Activated T-cell treated with anti-CD3 and anti-CD28 coated beads, Interleukin-2, amount 50 U/mL, for 72 hours (primary cell): ENCODE results near the gene GDPD5. TPM values are rescaled to one million over a fixed set of nuclear protein-coding genes. Genes with fewer than 3 reads are reported as not detected.

Experiments
- ATAC-seq, 2 donors: fragments of 150-1000 bp; cut with Tn5 transposase; replicated peaks in 1 of 2; 2 replicates each; pipeline ENCODE4 v1.10.0; 2021; ENCODE audit warnings: moderate library complexity in 2 of 2, mild to moderate bottlenecking in 1 of 2
- DNase-seq, 2 donors: peaks; one replicate each; pipeline ENCODE4 v3.0.0; 2021 to 2022; ENCODE audit warnings: mixed read lengths in 1 of 2
- H3K27ac Mint-ChIP-seq: one replicate; pipeline ENCODE4 v1.8.0; 2022; ENCODE audit warnings: mild to moderate bottlenecking, moderate library complexity, mixed read lengths
- H3K27me3 Mint-ChIP-seq: one replicate; pipeline ENCODE4 v1.8.0; 2022; ENCODE audit warnings: low read depth, mixed read lengths
- H3K36me3 Mint-ChIP-seq, 2 donors: one replicate each; pipeline ENCODE4 v1.8.0; 2022; ENCODE audit warnings: mixed read lengths in 2 of 2, mild to moderate bottlenecking in 1 of 2; ENCODE audit not compliant: insufficient read depth in 2 of 2
- H3K4me1 Mint-ChIP-seq: one replicate; pipeline ENCODE4 v1.8.0; 2022; ENCODE audit warnings: low read depth, mixed read lengths
- H3K4me3 Mint-ChIP-seq, 2 donors: one replicate each; pipeline ENCODE4 v1.8.0; 2022; ENCODE audit warnings: mild to moderate bottlenecking in 2 of 2, mixed read lengths in 2 of 2, moderate library complexity in 2 of 2
- H3K9me3 Mint-ChIP-seq, 2 donors: one replicate each; pipeline ENCODE4 v1.8.0; 2022; ENCODE audit warnings: mixed read lengths in 2 of 2
- total RNA-seq, 2 donors: library from RNA; stranded (reverse); gene quantifications; one replicate each; pipeline ENCODE4 v1.2.3, GENCODE V29; 2022

GDPD5 gene
- total RNA-seq, 2 donors from 2014 or later = 16.9 to 29.5 TPM

- H3K4me3 Mint-ChIP-seq = peak overlapping the region; percentile 89 to 91
- ATAC-seq = no peak
- H3K27me3 Mint-ChIP-seq = no peaks in the 10 kb centered on the region
- peak overlapping the region; percentile 47 for H3K27ac Mint-ChIP-seq
- no peak for DNase-seq
- H3K4me1 Mint-ChIP-seq = peaks cover 45% of the 10 kb centered on the region
- no peaks in the 10 kb centered on the region for H3K9me3 Mint-ChIP-seq
- H3K36me3 Mint-ChIP-seq = peaks cover 0 to 4% of the 10 kb centered on the region in 2 donors
Measured at GRCh38 chr11:75563501-75563977, 37.8 kb upstream of the GDPD5 start.

- peaks cover 45% of the 10 kb centered on the region for H3K4me1 Mint-ChIP-seq
- no peaks in the 10 kb centered on the region for H3K36me3 Mint-ChIP-seq
- peak overlapping the region; percentile 90 for H3K27ac Mint-ChIP-seq
- H3K4me3 Mint-ChIP-seq = peak overlapping the region; percentile 89 to 91
- no peaks in the 10 kb centered on the region for H3K9me3 Mint-ChIP-seq
- DNase-seq (no peak), ATAC-seq (no peak)
- no peaks in the 10 kb centered on the region for H3K27me3 Mint-ChIP-seq
Measured at GRCh38 chr11:75562836-75563484, 37.2 kb upstream of the GDPD5 start.

GRCh38 chr11:75562048-75562835 lies 36.5 kb upstream of the GDPD5 start, which contains the start of gene SERPINH1:
Gene SERPINH1 (plus strand): TSS chr11:75562253. CDS start chr11:75566350, 4,097 bp downstream.
- Mint-ChIP-seq H3K4me3 (peak within 1 kb of the TSS; percentile 89 to 91), H3K4me1 (peaks cover 45% of the 10 kb centered on the region), H3K9me3 (no peaks in the 10 kb centered on the region), H3K27ac (peak within 1 kb of the TSS; percentile 90), H3K36me3 (no peaks in the 10 kb centered on the region), H3K27me3 (no peaks in the 10 kb centered on the region)
- DNase-seq (peak; percentile 81 to 83), ATAC-seq (peak; percentile 91 to 93)

GRCh38 chr11:75561426-75562047 lies 35.8 kb upstream of the GDPD5 start:
- no peak for DNase-seq
- peak overlapping the region; percentile 89 to 91 for H3K4me3 Mint-ChIP-seq
- H3K9me3 Mint-ChIP-seq = no peaks in the 10 kb centered on the region
- no peaks in the 10 kb centered on the region for H3K36me3 Mint-ChIP-seq
- peaks cover 45% of the 10 kb centered on the region for H3K4me1 Mint-ChIP-seq
- no peaks in the 10 kb centered on the region for H3K27me3 Mint-ChIP-seq
- H3K27ac Mint-ChIP-seq = peak overlapping the region; percentile 67
- ATAC-seq = no peak

GRCh38 chr11:75560644-75561043 lies 34.9 kb upstream of the GDPD5 start:
- H3K4me3 Mint-ChIP-seq = peak overlapping the region; percentile 89 to 91
- ATAC-seq = no peak
- H3K9me3 Mint-ChIP-seq = no peaks in the 10 kb centered on the region
- no peak for DNase-seq
- H3K4me1 Mint-ChIP-seq = peaks cover 39% of the 10 kb centered on the region
- H3K36me3 Mint-ChIP-seq = no peaks in the 10 kb centered on the region
- peak overlapping the region; percentile 70 for H3K27ac Mint-ChIP-seq
- no peaks in the 10 kb centered on the region for H3K27me3 Mint-ChIP-seq

DNA sequence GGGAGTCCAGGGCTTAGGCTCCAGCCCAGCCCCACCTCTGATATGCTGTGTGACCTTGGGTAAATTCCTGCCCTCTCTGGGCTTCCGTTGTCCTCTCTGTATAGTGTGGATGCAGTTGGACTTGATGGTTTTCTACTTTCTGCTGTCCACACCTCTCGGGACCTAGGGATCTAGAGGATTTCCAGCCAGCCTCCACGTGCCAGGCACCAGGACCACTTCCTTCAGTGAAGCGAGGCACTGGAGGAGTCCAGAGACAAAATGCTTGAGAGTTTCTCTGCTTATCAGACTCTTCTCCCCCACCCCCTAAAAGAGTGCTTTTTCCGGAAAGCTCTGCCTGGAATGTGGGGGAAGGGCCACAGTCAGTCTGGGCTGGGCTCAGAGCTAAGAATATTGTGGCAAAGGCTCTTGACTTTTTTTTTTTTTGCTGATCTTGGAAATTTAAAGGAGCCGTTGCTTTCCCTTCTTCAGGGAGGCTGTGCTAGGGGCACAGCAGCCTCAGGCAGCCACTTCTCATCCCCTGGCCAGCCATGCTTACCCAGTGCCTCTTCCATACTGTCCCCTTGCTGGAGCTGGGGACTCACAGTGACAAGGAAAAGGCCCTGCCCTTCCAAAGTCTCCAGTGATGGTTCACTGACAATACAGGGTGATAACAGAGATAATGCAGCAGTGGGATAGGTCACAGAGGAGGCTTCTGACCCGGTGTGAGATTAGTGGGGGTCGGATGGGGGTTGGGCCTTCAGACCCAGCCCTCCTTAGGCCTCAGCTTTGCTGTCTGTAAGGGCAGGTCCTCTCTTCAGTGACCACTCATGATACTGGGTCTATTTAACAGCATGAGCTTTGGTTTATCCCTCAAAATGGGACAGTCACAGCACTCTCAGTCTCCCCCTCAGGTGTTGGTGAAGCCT lies 33.5 kb upstream of the GDPD5 start:
- Mint-ChIP-seq H3K4me1 (peaks cover 30% of the 10 kb centered on the region), H3K4me3 (peak overlapping the region in 1 of 2 donors; percentile 61), H3K36me3 (no peaks in the 10 kb centered on the region), H3K9me3 (no peaks in the 10 kb centered on the region), H3K27ac (no peak overlapping the region), H3K27me3 (no peaks in the 10 kb centered on the region)
- DNase-seq (no peak), ATAC-seq (no peak)

GRCh38 chr11:75557666-75558494 lies 32.1 kb upstream of the GDPD5 start:
- peaks cover 18% of the 10 kb centered on the region for H3K4me1 Mint-ChIP-seq
- H3K4me3 Mint-ChIP-seq = no peak overlapping the region
- H3K27ac Mint-ChIP-seq = no peak overlapping the region
- no peaks in the 10 kb centered on the region for H3K27me3 Mint-ChIP-seq
- no peaks in the 10 kb centered on the region for H3K9me3 Mint-ChIP-seq
- ATAC-seq = no peak
- no peak for DNase-seq
- no peaks in the 10 kb centered on the region for H3K36me3 Mint-ChIP-seq

GRCh38 chr11:75556275-75556674 lies 30.5 kb upstream of the GDPD5 start:
- H3K27me3 Mint-ChIP-seq = no peaks in the 10 kb centered on the region
- no peak for DNase-seq
- peaks cover 7% of the 10 kb centered on the region for H3K4me1 Mint-ChIP-seq
- no peaks in the 10 kb centered on the region for H3K9me3 Mint-ChIP-seq
- no peak for ATAC-seq
- no peak overlapping the region for H3K27ac Mint-ChIP-seq
- no peak overlapping the region for H3K4me3 Mint-ChIP-seq
- no peaks in the 10 kb centered on the region for H3K36me3 Mint-ChIP-seq

GRCh38 chr11:75555079-75555811 lies 29.5 kb upstream of the GDPD5 start:
- Mint-ChIP-seq H3K27ac (no peak overlapping the region), H3K9me3 (no peaks in the 10 kb centered on the region), H3K4me3 (no peak overlapping the region), H3K36me3 (no peaks in the 10 kb centered on the region), H3K27me3 (no peaks in the 10 kb centered on the region), H3K4me1 (peaks cover 1% of the 10 kb centered on the region)
- DNase-seq = no peak
- ATAC-seq = no peak

- Mint-ChIP-seq H3K9me3 (no peaks in the 10 kb centered on the region), H3K36me3 (no peaks in the 10 kb centered on the region), H3K4me1 (peaks cover 6% of the 10 kb centered on the region), H3K27me3 (no peaks in the 10 kb centered on the region), H3K4me3 (no peak overlapping the region), H3K27ac (no peak overlapping the region)
- no peak for ATAC-seq
- no peak for DNase-seq
Measured at GRCh38 chr11:75554258-75555022, 28.7 kb upstream of the GDPD5 start.

GRCh38 chr11:75553889-75554257 lies 28.1 kb upstream of the GDPD5 start:
- no peaks in the 10 kb centered on the region for H3K9me3 Mint-ChIP-seq
- H3K4me3 Mint-ChIP-seq = no peak overlapping the region
- no peaks in the 10 kb centered on the region for H3K27me3 Mint-ChIP-seq
- no peak overlapping the region for H3K27ac Mint-ChIP-seq
- DNase-seq (no peak), ATAC-seq (no peak)
- peaks cover 6% of the 10 kb centered on the region for H3K4me1 Mint-ChIP-seq
- no peaks in the 10 kb centered on the region for H3K36me3 Mint-ChIP-seq
